Inflammatory macrophage treated with lipopolysaccharide for 4 hours (primary cell): Measurements from ENCODE around the gene DIDO1.
A peak's percentile ranks its signal among the peaks of the same experiment; 100 is the strongest.
"Not testable (repeated sequence)": the region's sequence is repeated elsewhere in the genome, so short reads cannot be mapped to it uniquely, and the experiment has no call there.

Experiments
- DNase-seq: peaks from one replicate; pipeline ENCODE4 v3.0.0-alpha.2; 2020

DIDO1 gene

DNA sequence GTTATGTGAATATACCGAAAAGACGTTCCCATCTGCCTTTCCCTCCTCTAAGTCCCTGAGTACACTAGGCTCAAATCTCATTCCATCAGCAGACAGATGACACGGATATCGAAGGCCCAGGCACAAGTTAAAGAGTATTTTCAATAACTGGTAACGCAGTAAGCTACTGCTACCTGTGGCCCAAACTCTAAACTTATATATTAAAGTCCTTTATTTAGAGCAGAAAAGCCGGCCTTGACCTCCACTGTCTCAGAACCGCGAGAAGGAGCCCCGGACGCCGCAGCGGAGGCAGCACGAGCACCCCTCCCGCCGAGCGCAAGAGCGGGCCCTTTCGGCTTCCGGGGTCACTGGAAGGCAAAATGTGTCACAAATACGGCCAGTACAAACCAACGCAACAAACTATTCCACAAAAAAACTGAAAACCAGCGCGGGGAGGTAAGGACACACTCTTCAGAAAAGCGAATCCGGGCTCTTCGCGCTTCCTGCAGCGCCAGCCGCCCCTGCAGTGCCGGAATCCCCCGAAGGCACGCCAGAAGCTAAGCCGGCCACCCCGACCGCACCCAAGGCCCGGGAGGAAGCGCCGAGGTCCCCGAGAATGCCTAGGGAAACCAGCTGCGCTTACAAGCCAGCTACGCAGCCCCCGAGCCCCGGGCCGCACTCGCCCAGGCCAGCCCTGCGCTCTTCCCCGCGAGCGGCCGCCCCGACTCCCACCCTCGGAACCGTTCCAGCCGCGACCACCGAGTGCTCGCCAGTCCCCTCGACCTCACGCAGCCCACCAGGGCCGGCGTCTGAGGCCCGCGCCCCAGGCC, 681 bp downstream of the DIDO1 start:
- peak; percentile 62 for DNase-seq

DNA sequence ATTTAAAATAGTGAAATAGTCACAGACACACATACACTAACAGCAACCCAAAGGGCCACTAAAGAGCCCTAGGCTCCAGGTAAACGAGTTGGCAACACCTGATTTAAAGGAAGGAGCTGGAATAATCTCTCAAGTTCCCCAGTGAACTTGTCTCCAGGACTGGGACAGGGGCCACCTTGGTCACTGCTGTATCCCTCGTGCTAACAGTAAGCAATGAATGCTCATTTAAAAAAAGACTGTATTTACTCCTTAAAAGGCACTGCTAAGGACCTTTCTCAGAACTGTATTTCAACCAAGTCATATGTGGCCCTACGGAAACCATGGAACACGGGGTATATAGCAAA, 1.3 kb downstream of the DIDO1 start:
- DNase-seq: no peak

DNA sequence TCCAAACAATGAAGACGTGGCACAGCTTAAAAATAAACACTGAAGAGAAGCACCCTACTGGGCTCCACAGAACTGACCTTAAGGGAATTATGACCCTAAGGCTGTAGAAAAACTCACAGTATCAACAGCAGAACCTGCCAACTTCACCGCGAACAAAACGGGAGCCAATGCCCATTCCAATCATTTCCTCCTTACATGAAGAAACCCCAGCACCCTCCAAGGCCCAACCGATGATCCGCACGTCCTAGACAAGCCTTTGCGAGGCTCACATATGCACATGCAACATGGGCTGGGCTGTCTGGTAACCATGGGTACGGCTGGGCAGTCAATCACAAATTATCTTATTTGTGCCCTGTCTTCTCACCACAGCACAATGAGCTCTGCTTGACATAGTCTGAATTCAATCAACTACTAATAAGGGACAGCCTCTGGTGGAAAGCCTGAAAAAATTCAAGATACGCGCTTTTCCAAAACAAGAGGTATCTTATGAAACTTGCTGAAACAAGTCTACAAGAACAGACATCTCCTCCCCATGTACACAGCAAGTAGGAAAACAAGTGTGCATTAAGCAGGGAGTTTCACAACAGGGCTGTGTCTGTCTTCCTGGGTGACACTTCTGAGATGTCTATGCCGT, 1.7 kb downstream of the DIDO1 start:
- DNase-seq: peak; percentile 30

DNA sequence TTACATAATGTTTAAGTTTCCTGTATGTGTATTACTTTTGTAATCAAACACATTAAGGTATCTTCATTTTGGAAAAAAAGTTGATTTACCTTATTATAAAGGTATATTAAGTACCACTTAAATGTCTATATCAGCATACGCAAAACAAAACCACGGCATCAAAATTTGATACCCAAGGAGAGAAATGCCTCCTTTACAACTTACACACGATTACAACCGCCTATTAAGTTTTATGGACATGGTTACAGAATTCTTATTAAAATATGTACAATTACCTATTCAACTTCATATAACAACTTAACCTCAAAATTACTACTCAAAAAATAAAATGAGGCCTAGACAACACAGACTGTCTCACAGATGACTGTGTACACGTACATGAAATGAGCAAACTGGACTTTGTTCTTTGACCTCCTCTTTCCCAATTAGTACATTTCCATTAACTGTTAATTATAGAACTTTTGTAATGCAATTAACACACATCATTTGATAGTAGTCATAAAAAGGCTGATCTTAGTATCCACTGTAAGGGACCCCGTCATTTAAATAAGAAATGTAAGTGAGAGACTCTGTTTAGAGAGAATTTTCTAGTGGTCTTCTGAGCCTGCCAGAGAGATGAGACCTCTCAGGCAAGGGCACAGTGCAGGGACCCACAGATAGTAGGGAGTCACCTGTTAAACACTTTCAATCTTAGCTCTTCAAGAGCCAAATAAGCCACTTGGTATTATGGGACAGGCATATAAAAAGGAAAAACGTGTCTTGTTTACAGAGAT, 2.5 kb downstream of the DIDO1 start:
- DNase-seq: no peak

DNA sequence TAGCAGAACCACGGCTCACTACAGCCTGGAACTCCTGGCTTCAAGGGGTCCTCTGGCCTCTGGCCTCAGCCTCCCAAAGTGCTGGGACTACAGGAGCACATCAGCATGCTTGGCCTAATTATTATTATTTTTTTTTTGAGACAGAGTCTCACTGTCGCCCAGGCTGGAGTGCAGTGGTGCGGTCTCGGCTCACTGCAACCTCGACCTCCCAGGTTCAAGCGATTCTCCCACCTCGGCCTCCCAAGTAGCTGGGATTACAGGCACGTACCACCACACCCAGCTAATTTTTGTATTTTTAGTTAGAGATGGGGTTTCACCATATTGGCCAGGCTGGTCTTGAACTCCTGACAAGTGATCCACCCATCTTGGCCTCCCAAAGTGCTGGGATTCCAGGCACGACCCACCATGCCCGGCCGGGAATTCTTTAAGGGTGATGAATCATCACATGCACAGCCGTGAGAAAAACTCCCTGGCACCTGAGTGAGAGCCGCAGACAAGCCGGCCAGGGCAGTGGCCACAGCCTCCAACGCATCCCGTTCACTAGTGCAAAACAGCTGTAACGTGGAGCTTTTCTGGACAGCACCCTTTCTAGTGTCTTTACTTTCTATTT, 3.1 kb downstream of the DIDO1 start:
- not testable (repeated sequence) for DNase-seq

DNA sequence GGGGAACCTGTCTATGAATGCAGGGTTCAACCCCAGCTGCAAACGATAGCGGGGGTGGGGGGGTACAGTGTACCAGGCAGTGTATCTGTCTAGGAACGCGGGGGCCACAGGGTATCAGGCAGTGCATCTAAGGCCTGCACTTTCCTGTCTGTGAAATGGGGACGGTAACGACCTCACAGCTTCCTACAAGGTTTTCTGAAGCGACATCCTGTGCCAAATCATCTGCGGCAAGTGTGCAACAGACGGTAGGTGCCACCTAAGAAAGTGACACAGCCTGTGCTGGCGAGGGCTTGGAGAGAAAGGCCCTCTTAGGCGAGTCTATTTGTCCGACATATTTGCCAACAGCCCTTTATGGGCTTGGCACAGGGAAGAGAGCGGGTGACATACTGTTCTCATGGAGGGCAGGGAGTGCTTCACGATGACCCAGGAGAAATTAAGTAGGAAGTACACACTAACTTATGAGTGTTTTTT, 3.8 kb downstream of the DIDO1 start:
- DNase-seq: no peak

DNA sequence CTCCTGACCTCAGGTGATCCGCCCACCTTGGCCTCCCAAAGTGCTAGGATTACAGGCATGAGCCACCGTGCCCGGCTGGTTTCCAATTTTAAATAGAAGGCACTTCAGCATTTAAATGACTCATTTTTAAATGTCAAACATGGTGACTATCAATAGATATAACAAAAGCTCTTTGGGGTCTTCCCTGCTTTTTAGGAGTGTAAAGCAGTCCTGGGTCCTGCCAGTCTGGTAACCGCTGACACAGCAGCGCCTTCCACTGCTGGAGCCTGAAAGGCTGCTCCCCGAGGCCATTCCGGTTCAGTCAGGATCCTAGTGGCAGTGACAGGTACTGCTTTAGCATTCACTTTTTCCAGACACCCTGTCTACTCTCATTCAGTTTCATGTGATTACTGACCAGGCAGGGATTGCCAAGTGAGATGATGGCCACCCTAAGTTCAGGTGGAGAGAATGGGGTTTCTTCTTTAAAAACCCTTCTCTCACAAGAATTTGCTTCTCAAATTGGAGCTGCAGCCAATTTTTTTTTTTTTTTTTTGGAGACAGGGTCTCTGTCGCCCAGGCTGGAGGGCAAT, 5.1 kb downstream of the DIDO1 start:
- peak; percentile 70 for DNase-seq

DNA sequence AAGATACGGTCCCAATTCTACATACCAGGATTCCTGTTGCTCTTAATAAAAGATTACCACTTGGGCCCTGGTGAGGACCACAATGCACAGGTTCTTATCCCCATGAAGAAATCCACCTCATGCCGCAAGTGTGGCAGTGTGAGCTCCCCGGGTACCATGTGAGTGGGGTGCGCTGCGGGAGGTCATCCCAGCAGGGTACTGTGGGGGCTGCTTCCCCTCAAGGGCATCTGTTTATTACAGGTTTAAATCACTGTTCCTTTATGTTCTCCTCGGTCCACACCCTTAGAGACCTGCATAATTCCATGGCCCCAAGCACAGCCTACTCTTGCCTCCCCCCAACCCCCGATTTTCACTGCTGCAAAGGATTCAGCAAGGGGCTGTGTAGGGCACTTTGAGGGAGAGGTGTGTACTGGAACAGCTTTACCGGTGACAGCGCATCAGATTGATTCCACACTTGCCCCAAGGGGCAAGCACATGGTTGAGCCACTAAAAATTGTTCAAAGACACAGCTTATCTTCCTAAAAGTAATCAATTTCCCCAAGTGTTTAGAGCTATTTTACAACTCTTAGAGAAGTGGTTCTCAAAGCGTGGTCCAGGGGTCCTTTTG, 6.2 kb downstream of the DIDO1 start:
- no peak for DNase-seq

DNA sequence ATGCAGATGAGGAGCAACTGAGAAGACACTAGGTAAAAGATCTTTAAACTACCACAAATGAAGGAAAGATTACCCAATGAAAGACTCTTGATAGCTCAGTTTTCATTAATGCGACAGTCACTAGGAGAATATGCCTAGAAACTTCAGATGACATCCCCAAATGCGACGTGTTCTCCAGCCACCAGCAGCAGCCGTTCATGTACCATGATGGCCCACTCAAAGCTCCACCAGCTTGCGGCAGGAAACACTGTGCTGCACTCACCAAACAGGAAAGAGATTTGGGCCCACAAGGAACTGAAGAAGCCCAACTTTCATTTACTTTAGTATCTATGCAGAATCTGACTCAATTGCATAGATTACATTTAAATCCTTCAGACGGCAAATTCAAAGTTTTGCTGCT, 7.5 kb downstream of the DIDO1 start:
- no peak for DNase-seq

DNA sequence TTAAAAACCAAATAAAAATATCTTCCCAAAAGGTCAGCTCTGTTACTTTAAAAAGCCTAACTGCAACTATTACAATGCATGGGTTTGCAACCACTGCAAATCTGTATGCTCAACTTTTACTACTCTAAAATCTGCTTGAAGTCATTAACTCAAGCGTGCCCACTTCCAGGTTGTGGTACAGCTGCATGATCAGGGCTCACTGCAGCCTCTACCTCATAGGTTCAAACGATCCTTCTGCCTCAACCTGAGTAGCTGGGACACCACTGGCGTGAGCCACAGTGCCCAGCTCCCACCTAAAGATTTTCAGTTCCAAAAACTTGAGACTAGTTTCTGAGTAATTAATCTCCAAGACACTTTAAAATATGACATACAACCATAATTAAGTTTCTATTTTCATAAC, 8.2 kb downstream of the DIDO1 start:
- DNase-seq: no peak

DNA sequence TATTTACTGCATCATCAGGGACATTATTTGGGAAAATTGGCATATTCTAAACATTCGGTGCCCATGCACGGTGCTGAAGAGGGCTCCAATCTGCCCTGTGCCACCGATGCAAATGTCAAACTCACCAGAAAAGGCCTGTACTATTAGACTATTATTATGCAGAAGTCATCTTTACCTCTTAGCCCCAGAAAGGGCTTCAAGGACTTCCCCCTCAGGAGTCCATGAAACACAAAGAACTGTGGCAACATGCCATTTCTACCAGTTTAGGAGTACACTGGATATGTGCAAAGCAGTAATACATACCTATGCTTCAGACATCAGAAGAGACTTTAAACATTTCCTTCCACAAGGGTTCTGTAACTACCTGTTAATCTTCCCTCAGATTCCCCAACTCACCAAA, 8.6 kb downstream of the DIDO1 start:
- no peak for DNase-seq

DNA sequence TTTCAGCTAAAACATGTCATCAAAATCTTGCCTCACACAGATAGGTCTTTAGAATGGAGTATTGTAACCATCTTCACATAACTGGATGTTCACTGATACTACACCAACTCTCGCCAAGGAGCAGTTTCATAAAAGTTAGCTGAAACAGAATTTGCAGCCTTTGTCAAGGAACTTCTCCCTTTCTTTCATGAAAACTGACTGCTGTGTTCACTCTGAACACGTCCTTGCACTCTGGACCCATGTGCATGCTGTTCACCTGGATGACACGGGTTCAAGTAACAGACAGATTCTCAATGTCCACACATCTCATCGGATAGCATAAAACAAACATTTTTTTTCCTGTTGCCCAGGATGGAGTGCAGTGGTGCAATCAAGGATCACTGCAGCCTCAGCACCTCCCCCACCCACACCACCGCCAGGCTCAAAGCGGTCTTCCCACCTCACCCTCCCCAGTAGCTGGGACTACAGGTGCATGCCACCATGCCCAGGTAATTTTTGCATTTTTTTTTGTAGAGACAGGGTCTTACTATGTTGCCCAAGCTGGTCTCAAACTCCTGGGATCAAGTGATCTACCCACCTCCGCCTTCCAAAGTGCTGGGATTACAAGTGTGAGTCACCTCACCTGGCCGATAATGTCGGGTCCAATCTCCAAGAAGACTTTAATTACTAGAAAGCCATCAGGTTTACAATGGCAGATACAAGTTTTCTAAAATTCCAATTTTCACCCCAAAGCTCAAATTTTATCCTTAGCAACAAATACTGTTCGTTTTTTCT, 9.4 kb downstream of the DIDO1 start:
- no peak for DNase-seq

DNA sequence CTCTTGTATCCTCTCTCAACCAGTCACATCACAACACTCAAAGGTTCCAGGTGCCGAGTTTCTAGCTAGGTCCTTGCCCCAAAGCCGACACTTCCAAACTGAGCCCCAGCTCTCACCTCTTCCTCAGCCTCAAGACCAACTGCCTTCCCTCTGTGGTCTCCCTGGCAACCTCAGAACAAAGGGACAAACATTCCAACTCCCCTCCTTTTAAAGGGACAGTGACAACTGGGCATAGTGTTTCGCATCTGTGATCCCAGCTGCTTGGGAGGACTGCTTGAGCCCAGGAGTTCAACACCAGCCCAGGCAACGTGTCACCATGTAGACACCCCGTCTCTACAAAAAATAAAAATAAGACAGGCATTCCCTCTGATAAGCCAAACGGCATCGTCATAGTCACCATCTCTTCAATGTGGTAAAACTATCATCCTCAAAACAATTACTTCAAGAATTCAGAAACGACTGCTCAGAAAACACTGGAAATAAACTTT, 11.3 kb downstream of the DIDO1 start:
- no peak for DNase-seq

DNA sequence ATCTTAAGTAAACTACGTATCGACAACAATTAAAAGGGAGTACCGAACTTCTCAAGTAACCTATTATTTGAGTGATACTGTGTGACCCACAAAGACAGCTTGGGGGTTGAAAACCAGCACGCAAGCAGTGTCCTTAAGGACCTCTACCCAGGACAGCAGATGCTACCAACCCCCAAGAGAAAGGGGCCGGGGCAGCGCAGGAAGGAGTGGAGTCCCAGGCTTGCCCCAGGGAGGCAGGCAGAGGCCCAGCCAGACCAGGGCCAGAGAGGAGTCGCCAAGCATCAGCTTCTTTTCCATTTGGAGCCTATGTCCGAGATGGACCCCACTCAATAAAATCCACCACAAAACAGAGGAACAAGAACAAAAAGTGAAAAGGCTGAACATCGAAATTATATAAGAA, 11.9 kb downstream of the DIDO1 start:
- no peak for DNase-seq

DNA sequence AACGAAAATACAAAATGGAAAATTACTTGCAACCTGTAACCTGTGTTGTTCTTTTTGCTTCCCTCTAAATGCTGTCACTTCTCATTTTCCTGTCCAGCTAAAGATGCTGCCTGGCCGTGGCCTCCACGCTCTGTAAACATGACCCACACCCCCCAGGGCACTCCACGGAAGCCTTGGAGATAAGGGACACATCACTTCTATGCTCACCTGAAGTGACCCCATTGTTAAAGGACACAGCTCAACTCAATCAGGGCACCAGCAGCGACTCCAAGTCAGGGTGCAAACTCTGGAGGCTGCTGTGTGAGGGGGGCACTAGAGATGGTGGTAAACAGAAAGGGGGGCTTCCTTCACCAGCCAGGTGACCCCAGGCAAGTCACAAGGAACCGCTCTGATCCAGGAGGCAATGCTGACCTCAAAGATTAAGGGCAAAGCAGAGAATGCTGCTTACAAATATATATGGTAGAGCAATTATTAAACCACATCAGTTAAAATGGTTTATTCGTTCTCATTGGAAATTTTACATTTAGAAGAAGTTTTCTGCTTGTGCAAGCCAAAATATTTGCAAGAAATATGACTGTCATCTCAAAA, 13.2 kb downstream of the DIDO1 start:
- no peak for DNase-seq

DNA sequence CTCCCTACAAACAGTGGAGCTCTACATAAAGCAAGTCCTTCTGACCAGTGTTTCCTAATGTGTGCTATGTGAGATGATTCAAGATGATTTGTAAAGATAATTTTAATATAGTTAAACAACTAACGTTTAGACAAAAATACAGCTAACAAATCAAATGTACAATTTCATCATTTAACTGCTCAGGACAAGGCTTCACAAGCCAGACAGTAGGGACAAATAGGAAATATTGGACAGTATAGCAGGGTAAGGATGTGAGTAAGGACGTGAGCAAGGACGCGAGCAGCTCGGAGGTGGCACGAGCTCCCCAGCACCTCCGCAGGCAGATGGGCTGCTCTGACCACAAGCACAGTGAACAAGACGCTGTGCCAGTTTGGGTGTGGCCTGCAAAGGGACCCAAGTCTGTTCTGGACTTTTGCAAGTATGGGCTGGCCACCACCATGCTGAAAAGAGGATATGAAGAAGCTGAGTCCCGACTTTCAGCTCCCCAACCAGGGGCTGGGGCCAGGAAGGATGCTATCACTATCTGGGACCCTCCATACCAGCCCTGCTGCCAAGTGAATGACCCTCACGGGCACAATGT, 14.5 kb downstream of the DIDO1 start:
- DNase-seq: no peak

DNA sequence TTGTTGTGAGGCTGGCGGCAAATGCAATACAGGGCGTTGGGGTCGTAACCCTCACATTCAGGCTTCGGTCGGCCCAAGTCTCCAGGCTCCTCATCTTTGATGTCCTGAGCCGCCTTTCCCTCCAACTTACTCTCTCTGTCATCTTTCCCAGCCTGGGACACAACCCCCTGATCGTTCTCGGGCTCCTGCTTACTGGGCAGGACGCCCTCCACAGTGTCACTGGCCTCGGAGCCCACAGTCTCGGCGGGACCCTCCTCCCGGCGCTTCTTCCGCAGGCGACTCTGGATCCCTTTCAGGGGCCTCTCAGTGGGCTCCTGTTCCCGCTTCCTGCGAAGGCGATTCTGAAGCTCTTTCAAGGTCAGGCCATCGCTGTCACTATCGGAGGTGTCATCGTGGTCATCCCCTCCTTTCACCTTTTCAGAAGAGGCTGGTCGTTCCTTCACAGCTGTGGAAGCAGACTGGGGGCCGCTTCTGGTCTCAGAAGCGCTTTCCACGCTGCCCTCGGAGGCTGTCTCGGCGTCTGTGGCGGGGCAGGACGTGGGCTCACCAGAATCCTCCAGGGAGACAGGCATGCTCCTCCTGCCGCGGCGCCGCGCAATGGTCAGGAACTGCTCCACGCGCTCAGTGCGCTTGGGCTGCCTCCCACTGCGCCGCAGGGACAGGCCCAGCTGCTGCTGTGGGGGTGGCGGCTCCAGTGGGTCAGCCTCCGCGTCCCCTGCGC, 15.4 kb downstream of the DIDO1 start:
- DNase-seq: no peak

DNA sequence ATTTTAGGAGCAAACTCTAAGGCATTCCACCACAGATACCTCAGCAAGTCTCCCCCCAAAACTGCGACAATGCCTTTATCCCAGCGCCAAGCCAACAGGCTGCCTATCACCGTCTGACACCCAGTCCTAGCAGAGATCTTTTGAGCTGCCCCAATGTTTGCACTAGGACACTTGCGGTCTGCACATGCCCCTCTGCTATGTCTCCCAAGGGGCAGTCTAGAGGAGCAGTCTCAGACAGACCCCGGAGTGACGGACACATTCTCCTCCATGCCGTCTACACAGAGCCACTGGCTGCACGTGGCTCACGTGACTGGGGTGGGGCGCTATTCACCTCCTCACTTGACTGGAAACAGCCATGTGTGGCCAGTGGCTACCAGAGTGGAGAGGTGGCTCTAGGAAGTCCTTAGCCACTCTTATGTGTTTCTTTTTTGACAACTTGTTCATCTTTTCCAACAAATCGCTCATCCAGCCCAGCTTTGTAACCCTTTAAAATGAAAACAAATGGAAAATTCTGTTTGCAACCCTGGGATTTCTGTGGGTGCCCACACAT, 16.0 kb downstream of the DIDO1 start:
- DNase-seq: no peak

DNA sequence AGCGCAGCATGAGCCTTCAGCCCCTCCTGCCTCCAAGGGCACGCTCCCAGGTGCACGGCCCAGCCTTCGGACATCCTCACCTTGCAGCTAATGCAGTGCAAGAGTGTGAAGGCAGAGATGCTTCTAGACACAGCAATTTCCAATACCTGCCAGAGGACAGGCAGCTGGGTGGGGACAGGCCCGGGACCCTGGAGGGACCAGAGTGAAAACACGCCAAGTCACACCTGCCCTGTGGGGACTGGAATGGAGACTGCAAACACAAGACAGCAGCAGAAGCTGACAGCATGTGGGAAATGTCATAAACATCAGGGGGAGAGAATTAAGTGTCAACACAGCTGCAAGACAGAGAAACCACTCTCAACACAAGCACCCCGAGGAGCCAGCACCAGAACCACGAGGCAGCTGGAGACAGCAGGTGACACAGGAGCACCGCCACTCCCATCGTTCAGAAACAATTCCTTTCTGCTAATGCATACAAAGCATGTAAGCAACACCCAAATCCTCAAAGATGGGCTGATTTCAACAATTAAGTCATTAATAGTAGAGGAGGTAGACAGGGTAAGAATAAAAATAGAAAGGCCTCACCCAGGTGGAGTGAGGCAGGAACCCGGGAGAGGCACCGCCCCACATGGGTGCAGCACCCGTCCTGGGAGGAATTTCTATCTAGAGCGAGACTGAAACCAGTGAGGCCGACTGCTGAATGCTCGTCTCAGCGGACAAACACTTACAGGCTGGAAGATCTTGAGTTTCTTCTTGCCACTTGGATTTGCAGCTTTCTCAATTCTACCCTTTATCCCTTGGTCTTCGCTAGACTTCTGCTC, 17.1 kb downstream of the DIDO1 start:
- no peak for DNase-seq
